B cell (primary cell): ENCODE results near the gene NDOR1. TPM values are rescaled to one million over a fixed set of nuclear protein-coding genes. Genes with fewer than 3 reads are reported as not detected.

ENCODE experiments used
- ATAC-seq: fragments of 200-7000 bp; cut with Tn5 transposase; one replicate; pipeline ENCODE4 v1.10.0; 2021; ENCODE audit warnings: low read depth, mild to moderate bottlenecking, moderate number of reproducible peaks, moderate library complexity
- CTCF ChIA-PET: fragments of 350-600 bp; sonication (Branson Sonifier 250); formaldehyde crosslinking; loops from one replicate; lab custom pipeline; 2021; ENCODE audit warnings: antibody characterized with exemption, inconsistent platforms; lab: Charles Lee
- POLR2A ChIA-PET: fragments of 350-600 bp; sonication (Branson Sonifier 250); formaldehyde crosslinking; loops from one replicate; lab custom pipeline; 2021; ENCODE audit warnings: antibody characterized with exemption; lab: Charles Lee
- DNase-seq: peaks from one replicate; pipeline ENCODE4 v3.0.0; 2013
- H2AFZ ChIP-seq: 2 replicates; pipeline ENCODE4 v1.6.1; 2012; ENCODE audit warnings: mild to moderate bottlenecking, low read depth, low read length; ENCODE audit not compliant: insufficient read depth, poor library complexity, severe bottlenecking
- H3K27ac ChIP-seq, 2 donors: 1 replicate in 1 of 2; 2 replicates in 1 of 2; pipeline ENCODE4 v1.5.1; 2012 to 2013; ENCODE audit warnings: low read length in 2 of 2, mild to moderate bottlenecking in 2 of 2, moderate library complexity in 1 of 2
- H3K27me3 ChIP-seq, 4 experiments: fragments of 200-600 bp in 1 of 4; sonication (generic) in 1 of 4; replicated peaks in 1 of 4; 1 replicate in 2 of 4; 2 replicates in 2 of 4; pipeline versions ENCODE4 v1.6.1 to v1.7.0; 2013 to 2016; ENCODE audit warnings: low read length in 3 of 4, mild to moderate bottlenecking in 2 of 4, mixed read lengths in 1 of 4, moderate library complexity in 1 of 4; ENCODE audit not compliant: insufficient read depth in 4 of 4, control insufficient read depth in 3 of 4; ENCODE audit errors: control extremely low read depth in 1 of 4
- H3K36me3 ChIP-seq, 2 experiments: replicated peaks in 1 of 2; 1 replicate in 1 of 2; 2 replicates in 1 of 2; pipeline versions ENCODE4 v1.6.1 to v1.7.1; 2013; ENCODE audit warnings: low read length in 1 of 2; ENCODE audit not compliant: insufficient read depth in 2 of 2, control insufficient read depth in 1 of 2; ENCODE audit errors: control extremely low read depth in 1 of 2, extremely low read depth in 1 of 2
- H3K4me1 ChIP-seq, 2 donors: fragments of 200-600 bp in 1 of 2; sonication (generic) in 1 of 2; 1 replicate in 1 of 2; 2 replicates in 1 of 2; pipeline versions ENCODE4 v1.5.1 to v1.6.1; 2013 to 2017; ENCODE audit warnings: low read length in 2 of 2; ENCODE audit not compliant: control insufficient read depth in 2 of 2, insufficient read depth in 2 of 2
- H3K4me2 ChIP-seq: replicated peaks from 2 replicates; pipeline ENCODE3; 2012; ENCODE audit warnings: mild to moderate bottlenecking, low read depth, low read length; ENCODE audit not compliant: poor library complexity, severe bottlenecking
- H3K4me3 ChIP-seq, 5 experiments: fragments of 200-600 bp in 1 of 5; sonication (generic) in 1 of 5; 1 replicate in 3 of 5; 2 replicates in 2 of 5; pipeline versions ENCODE4 v1.5.1 to v1.7.0; 2011 to 2016; ENCODE audit warnings: low read length in 4 of 5, mild to moderate bottlenecking in 4 of 5, low read depth in 2 of 5, control low read depth in 1 of 5, moderate library complexity in 1 of 5; ENCODE audit not compliant: insufficient read depth in 1 of 5; ENCODE audit errors: control extremely low read depth in 1 of 5, extremely low read depth in 1 of 5
- H3K79me2 ChIP-seq: fragments of 200-600 bp; sonication (generic); one replicate; pipeline ENCODE4 v1.6.0; 2016; ENCODE audit warnings: low read length; ENCODE audit not compliant: control insufficient read depth, insufficient read depth
- H3K9ac ChIP-seq: fragments of 200-600 bp; sonication (generic); 2 replicates; pipeline ENCODE4 v1.6.1; 2017; ENCODE audit warnings: mild to moderate bottlenecking, low read length, moderate library complexity
- H3K9me3 ChIP-seq, 3 donors: one replicate each; pipeline versions ENCODE4 v1.6.1 to v1.7.1; 2013; ENCODE audit warnings: low read length in 2 of 3; ENCODE audit not compliant: control insufficient read depth in 2 of 3, insufficient read depth in 1 of 3; ENCODE audit errors: control extremely low read depth in 1 of 3
- H4K20me1 ChIP-seq: 2 replicates; pipeline ENCODE4 v1.6.0; 2012; ENCODE audit warnings: mild to moderate bottlenecking, low read length; ENCODE audit not compliant: insufficient read depth, control insufficient read depth, poor library complexity, severe bottlenecking
- H3K27ac Mint-ChIP-seq: one replicate; pipeline ENCODE4 v1.8.0; 2021; ENCODE audit warnings: mixed read lengths
- H3K27me3 Mint-ChIP-seq: one replicate; pipeline ENCODE4 v1.8.0; 2021; ENCODE audit warnings: mixed read lengths
- H3K4me1 Mint-ChIP-seq: one replicate; pipeline ENCODE4 v1.8.0; 2021; ENCODE audit warnings: mixed read lengths
- H3K4me3 Mint-ChIP-seq: one replicate; pipeline ENCODE4 v1.8.0; 2021; ENCODE audit warnings: mixed read lengths
- H3K9me3 Mint-ChIP-seq: one replicate; pipeline ENCODE4 v1.8.0; 2022; ENCODE audit warnings: mixed read lengths; ENCODE audit not compliant: insufficient read depth
- CTCF ChIP-seq: fragments of 200-600 bp; IDR thresholded peaks from one replicate; pipeline ENCODE4 v1.8.0; 2022; ENCODE audit warnings: antibody characterized with exemption, mild to moderate bottlenecking
- EZH2 ChIP-seq: IDR thresholded peaks from 2 replicates; pipeline ENCODE4 v1.6.1; 2012; ENCODE audit warnings: borderline replicate concordance, low read depth, mild to moderate bottlenecking, moderate library complexity, low read length; ENCODE audit not compliant: insufficient read depth, poor library complexity, severe bottlenecking
- WGBS: methylation state at CpG from one replicate; pipeline ENCODE4 v1.1.5; 2013; ENCODE audit warnings: missing lambda C conversion rate; ENCODE audit not compliant: insufficient coverage; 5-methylcytosine and 5-hydroxymethylcytosine counted together
- intact Hi-C: fragments of 100-400 bp; cut with micrococcal nuclease; formaldehyde crosslinking; loops from one replicate; pipeline ENCODE4 v1.10.0; 2022
- polyA plus RNA-seq: library from polyadenylated mRNA; depleted of rRNA; stranded (reverse); fragments of >200 nt; gene quantifications from 2 replicates; pipeline ENCODE4 v1.2.3, GENCODE V29; 2012
- total RNA-seq, 2 donors: library from RNA; stranded (reverse); fragments of 120-200 nt in 1 of 2; gene quantifications; 1 replicate in 1 of 2; 2 replicates in 1 of 2; pipeline versions ENCODE4 v1.2.3 to v1.2.4, GENCODE V29; 2013 to 2022

NDOR1 gene
- total and polyA plus RNA-seq, 2 donors (not counting 1 experiment from before 2014, with no cell fraction given) = 36.4 to 40.9 TPM

- no peak overlapping the region for H3K27ac Mint-ChIP-seq
- ATAC-seq (no peak), DNase-seq (no peak)
- H3K9me3 ChIP-seq = no peaks in the 10 kb centered on the region
- H3K27me3 ChIP-seq = no peaks in the 10 kb centered on the region
- H2AFZ ChIP-seq = no peak overlapping the region
- no peak overlapping the region for H3K4me3 ChIP-seq
- H3K4me1 Mint-ChIP-seq = peaks cover 21% of the 10 kb centered on the region
- 95% methylated on average over 19 of the region's 22 CpGs for WGBS
- intact Hi-C loops = no loop called here
- no peak overlapping the region for H3K9ac ChIP-seq
- H3K4me2 ChIP-seq = no peak overlapping the region
- peaks cover 14% of the 10 kb centered on the region for H4K20me1 ChIP-seq
- no peak overlapping the region for H3K4me3 Mint-ChIP-seq
- ChIA-PET POLR2A (no interaction called here), CTCF (interaction anchor here (2.3 kb wide), 1 partner anchor 11 kb away, joined by 6 read pairs; the partner anchor contains the start of gene TUBB4B)
- H3K9me3 Mint-ChIP-seq = no peaks in the 10 kb centered on the region
- peaks cover 14% of the 10 kb centered on the region for H3K79me2 ChIP-seq
- TF ChIP-seq EZH2 (no peak), CTCF (no peak)
- peaks cover 0 to 3% of the 10 kb centered on the region in 2 experiments for H3K36me3 ChIP-seq
- H3K27ac ChIP-seq = no peak overlapping the region
- H3K4me1 ChIP-seq = peaks cover 14 to 23% of the 10 kb centered on the region in 2 donors
- H3K27me3 Mint-ChIP-seq = no peaks in the 10 kb centered on the region
Measured at GRCh38 chr9:137251490-137252268, 46.2 kb downstream of the NDOR1 start.
